ENCODE measurements around the gene KIF5C.
"Not testable (repeated sequence)": the region's sequence is repeated elsewhere in the genome, so short reads cannot be mapped to it uniquely, and the experiment has no call there.

KIF5C gene

DNA sequence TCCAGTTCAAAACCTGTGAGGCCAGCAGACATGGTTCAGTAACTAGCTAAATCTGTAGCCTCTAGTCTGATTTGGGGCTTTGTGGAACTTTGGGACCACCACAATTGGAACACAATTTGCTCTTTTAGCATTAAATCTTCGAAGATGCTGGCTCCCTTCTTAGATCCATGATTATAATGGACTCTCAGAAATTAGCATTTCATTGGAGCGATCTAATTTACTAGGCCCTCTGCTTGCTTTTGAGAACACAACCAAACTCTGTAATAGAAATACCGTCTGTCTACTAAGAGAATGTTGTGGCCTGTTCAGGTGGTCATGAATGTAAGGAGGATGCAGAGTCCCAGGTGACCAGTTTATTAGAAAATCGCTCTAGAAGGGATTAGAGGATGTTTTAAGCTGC lies 93.3 kb downstream of the KIF5C start:
- DNase-seq, result no peak

DNA sequence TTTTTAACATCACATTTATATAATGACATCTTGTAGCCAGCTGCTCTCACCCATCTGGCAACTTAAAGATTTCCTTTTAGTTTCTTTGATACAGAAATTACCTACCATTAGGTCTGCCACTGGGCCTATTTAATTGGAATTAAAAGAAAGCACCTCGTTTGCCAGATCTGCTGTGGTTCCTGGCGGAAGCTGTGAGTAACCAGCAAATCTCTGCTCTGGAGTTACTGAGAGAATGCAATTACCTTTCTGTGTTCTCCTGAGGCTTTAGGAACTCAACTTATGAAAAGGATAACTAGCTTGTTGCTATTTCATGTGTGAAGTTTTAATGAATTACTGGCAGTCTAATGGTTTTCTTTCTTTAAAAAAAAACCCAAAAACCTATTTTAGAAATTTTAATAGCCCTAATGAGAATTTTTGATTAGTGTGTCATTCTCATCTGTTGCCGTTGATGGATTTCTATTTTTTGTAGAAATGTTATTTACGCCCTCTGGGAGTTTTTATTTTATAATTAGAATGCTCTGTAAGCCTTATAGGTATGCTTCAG lies 93.8 kb downstream of the KIF5C start:
- no peak for DNase-seq

DNA sequence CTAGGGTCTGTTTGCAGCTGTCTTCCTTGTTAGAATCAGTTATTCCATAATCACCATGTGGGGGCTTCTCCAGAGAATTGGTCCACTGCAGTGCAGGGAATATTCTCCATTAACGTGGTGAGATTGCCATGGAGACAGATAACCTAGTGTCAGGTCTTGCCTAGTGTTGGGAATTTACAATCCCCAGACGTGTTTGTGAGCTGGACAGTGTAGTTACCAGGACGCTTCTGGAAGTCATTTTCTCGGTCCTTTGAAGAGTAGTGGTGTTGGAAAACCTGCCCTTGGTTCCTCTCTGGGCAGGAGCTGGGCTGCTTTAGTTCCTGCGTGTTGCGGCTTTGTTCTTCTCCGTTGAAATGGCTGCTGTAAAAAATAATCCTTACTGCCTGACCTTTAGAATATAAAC lies 94.6 kb downstream of the KIF5C start:
- no peak for DNase-seq

DNA sequence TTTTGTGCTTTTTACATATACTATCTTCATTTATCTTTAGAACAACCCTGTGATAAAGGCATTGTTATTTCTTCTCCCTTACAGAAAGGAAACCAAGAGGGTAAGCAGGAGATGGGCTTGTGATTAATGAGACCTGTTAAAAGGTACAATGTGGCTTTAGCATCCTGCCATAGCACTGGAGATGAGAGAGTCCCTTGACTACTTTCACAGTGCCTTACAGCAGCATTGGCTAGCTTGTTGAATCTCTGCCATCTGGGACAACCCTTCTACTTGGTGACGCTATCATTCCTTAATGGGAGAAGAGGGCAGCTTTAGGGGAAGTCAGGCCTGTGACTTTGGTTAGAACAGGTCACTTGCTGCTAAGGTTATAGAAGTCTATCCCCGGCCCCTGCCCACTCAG lies 95.4 kb downstream of the KIF5C start:
- DNase-seq, result no peak

DNA sequence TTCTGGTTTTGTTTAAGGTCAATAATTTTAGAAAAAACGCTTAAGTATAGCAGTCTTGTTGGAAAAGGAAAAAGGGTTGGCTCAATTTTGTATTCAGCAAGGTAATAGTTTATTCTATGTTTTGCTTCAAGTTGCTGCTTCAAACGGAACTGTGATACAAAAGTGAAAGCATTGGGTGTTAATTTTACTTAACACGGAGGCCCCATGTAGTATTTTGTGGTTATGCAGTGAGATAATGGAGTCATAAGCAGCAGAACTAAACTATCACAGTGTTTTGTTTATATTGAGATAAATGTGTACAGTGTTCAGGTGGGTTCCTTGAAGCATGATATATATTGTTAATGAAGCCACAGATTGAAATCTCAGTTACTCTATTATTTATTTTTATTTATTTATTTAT lies 96.5 kb downstream of the KIF5C start:
- DNase-seq, result peak in 1 of 2 donors; percentile 19

DNA sequence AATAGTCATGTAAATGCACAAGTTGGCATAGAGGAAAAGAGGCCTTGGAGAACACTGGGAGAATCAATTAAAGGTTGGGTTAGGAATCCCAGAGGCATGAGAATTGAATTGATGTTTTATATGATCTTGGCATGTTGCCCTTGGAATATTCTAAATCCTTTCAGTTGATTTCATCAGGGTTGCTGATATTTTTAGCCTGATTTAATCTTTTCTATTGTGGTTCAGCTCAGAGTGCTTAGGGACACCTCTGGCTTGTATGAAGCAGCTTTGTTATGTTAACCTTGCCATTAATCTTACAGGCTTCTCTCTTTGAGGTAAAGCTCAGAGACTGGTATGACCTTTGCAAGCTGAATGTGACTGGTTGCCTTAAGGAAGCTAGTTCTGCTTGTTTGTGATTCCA lies 99.1 kb downstream of the KIF5C start:
- DNase-seq, result no peak

DNA sequence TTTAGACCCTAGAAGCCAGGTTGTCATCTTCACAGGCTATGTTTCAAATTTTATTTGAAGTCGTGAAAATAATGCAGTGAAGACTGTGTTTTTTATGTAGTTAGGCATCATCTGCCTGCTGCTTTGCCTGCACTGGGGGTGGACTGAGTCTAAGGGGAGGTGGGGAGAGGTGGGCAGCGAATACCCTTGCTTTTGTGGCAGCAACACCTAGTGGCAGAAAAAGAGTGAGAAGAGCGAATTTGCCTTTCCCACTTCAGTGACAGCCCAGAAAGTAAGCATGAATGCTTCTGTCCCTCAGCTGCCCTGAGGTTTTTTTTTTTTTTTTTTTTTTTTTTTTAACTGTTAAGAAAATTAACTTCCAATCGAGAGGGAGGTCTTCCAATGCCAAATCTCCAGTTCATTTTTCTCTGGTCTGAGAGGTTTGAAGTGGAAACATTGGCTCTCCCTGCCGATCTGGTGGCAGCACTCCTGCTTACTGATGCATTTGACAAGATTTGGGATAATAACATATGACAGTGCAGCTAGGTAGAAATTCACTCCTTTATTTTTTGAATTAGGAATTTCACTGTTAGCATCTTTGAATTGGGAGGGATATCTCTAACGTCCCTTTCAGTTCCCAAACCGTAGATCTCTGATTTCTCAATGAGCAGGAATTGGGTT lies 103.1 kb downstream of the KIF5C start:
- no peak for DNase-seq

DNA sequence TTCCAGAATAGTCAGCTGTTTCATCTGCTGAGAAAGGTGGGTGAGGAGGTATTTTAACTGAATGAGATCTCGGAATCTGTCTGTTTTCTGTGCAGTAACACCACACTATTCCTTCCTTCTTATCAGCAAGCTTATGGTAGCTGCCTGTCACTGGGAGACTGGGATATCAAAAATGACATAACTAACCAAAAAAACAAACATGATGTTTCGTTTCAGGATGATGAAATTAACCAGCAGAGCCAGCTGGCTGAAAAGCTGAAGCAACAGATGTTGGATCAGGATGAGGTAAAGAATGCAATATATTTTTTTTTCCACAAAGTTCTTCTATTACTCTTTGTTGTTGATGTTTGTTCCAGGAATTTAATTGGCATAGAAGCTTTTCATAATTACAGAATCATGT lies 103.7 kb downstream of the KIF5C start:
- no peak for DNase-seq

DNA sequence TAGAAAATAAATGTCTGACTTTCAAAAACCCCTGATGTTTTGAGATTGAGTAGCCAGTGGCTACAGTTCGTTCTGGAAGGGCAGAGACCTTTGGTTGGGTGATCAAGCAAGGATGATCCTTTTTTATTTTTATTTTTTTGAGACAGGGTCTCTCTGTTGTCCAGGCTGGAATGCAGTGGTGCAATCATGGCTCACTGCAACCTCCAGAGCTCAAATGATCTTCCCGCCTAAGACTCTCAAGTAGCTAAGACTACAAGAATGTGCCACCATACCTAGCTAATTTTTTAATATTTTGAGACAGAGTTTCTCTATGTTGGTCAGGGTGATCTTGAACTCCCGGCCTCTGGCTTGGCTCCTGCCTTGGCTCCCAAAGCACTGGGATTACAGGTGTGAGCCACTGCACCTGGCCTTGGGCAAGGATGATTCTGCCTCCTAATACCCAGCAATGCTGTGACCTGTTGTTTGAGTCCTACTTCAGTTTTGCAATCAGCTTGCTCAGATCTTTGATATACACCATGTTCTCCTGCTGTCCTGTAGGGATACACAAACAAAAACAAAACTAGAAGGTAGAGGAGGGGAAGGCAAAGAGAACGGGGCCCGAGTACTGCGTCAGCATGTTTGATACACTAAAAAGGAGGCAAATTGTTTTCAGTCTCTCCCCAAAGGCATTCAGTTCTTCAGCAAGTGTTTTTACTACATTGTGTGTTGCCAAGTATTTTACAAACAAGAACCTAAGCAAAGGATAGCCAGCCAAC lies 104.3 kb downstream of the KIF5C start:
- DNase-seq, result no peak

DNA sequence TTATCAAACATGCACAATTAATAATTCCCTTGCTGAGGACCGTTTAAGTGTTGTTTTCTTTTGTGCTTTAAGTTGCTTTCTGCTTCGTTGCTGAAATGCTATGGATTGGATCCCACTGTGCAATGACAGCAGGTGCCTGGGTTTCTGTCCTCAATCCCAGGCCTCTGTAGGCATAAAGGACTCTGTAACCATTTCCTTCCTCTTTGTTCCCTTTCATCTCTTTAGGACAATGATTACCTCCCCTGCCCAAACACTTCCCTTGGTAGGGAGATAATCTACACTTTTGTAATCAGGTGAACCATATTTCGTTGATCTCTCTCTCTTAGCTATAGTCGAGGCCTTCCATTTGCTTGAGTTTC lies 104.9 kb downstream of the KIF5C start:
- no peak for DNase-seq

DNA sequence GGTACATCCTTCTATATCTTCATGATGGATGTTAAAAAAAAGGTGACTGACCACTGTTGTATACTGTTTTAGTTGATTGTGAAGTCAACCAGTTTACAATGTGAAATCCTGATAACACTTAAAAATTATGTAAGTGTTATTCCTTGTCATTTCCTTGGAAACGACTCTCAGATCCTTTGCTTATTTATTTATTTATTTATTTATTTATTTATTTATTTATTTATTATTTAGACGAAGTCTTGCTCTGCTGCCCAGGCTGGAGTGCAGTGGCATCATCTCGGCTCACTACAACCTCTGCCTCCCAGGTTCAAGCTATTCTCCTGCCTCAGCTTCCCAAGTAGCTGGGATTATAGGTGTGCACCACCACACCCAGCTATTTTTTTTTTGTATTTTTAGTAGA lies 105.5 kb downstream of the KIF5C start:
- DNase-seq, result not testable (repeated sequence)

DNA sequence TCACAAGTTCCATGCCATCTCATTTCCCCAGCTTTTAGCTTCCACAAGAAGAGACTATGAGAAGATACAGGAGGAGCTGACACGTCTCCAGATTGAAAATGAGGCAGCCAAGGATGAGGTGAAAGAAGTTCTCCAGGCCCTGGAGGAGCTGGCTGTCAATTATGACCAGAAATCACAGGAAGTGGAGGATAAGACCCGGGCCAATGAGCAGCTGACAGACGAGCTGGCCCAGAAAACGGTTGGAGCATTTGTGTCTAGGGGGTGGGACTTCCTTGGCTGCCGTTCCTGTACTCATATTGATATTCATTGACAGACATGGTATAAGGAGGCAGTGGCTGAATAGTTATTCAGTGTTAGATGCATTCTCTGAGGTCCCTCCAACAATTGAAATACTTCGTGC lies 106.3 kb downstream of the KIF5C start:
- DNase-seq, result no peak

DNA sequence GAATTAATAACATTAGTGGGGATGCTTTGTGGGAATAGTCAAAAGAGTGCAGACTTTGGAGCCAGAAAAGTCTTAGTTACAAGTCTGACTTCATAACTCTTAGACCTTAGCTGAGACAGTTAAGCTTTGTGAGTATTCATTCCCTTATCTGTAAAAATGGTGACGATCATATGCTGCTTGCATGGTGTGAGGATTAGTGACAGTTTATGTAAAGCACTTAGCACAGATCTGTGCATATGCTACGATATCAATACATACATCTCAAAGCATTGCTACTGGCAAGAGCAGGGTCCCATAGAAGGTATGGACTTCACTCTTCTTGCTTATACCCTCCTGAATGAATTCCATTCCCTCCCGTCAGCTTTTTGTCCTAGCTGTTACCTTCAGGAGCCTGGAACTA lies 106.8 kb downstream of the KIF5C start:
- DNase-seq, result no peak

DNA sequence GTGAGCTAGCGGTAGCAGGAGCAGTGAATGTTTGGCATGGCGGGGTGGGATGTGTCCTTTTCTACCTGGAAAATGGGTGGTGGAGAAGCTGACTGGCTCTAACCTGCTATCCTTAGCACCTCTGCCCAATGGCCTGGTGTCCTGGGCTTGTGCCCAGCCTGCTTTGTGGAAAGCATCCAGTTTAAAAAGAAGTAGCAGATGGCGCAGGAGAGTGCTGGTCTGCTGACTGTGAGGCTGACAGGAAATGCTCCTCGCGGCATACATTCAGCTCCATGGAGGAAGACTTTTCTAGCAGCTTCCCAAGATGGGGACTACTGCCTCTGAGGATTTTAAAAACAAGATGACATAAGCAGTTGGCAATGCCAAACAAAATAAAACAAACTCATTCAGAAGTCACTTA lies 107.3 kb downstream of the KIF5C start:
- DNase-seq, result no peak

DNA sequence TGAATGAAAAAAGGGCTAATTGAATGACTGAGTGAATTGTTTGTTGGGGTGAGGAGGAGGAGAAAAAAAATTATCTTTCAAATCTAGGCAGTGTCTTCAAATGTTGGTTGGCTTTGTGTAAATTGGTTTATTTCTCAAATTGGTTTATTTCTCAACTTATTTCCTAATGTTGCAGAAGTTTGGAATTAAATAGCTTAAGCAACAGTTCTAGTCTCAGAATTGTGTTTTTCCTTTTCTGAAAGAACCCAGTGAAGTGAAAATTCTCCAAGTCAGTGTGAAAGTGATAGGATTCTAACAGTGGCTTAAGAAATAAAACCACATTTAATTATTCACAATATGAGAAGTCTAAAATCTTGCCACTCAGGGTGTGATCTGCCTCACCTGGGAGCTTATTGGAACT lies 108.9 kb downstream of the KIF5C start:
- no peak for DNase-seq

DNA sequence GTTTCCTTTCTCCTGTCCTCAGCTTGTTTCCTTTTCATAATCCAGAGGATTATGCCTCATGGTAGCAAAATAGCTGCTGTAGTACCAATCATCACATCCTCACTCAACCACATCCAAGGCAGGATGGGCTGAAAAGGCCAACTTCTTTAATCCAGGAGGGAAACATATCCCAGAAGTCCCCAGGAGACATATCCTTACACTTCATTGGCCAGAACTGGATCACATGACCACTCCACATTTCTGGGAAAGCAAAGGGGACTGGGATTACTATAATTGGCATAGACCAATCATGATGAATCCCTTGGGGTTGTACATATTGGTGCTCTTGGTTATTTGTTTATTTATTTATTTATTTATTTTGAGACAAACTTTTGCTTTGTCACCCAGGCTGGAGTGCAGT lies 109.4 kb downstream of the KIF5C start:
- DNase-seq, result no peak

DNA sequence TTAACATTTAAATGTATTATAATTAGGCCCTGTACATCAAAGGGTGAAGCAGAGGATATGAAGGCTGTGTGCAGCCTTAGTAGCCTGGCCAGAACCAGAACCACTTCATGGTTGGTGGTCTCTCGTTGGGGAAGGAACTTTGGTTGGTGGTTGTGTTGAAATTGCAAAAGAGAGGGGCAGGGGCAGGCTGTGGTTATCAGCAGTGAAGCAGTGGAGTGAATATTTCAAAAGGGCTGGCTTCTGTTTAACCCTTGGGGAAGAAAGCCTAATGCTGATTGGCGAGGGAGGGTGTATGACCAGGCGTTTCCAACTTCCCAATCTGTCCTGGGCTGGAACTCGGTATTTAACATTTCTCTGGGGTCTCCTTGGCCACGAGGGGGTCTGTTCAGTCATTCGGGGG lies 112.3 kb downstream of the KIF5C start:
- no peak for DNase-seq

DNA sequence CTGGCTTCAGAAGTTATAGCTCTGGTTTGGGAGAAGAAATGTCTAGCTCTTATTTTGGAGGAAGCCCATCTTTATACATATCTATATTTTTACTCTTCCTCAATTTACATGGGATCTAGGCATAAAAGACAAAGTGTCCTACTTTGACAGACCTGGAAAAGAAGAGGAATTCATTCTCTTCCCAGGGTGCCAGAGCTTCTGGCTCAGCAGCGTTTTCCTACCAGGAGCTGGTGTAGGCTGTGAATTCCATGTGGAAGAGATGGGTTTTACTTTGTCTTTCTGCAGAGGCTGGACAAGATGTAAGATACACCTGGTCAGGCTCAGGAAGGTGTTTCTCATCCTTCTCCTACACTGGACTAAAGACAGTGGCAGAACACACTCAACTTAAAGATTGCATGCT lies 113.3 kb downstream of the KIF5C start:
- no peak for DNase-seq

DNA sequence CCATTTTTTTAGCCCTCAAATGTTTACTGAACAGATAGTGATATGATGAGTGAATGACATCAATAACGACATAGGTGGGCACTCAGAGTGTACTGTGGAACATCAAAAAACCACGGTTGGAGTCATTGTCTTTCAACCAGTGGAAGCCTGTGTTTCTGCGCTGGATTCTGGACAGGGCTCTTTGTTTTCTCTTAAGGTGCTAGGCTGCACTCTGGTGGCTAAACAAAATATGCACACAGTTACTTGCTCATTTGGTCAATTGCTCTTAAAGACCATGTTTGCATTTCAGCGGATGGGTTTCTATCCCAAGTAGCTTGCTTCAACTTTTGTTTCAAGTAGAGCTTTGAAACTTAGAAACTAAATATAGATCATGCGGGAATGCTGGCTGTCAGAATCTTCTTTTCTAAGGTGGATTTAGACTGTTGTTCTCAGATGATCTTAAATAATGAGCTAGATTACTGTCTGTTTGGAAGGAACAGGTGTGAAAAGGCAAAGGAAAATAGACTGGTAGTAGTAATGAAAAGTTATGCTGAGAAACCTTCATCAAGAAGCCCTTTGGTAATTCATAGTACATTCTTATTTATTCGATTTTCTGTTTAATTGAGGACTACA lies 115.0 kb downstream of the KIF5C start:
- peak in 1 of 2 donors; percentile 49 for DNase-seq

DNA sequence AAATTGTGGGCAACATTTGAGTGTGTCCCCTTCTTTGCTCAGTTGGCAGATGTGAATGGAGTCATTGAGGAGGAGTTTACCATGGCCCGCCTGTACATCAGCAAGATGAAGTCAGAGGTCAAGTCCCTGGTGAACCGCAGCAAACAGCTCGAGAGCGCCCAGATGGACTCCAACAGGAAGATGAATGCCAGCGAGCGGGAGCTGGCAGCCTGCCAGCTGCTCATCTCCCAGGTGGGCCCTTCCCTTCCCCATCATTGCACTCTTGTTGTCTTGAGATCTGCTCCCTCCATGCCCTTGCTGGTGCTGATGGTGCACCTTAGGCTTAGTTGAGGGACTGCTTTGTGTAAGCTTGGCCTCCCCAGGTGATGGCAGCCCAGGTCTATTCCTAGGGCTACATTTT lies 115.9 kb downstream of the KIF5C start:
- no peak for DNase-seq

DNA sequence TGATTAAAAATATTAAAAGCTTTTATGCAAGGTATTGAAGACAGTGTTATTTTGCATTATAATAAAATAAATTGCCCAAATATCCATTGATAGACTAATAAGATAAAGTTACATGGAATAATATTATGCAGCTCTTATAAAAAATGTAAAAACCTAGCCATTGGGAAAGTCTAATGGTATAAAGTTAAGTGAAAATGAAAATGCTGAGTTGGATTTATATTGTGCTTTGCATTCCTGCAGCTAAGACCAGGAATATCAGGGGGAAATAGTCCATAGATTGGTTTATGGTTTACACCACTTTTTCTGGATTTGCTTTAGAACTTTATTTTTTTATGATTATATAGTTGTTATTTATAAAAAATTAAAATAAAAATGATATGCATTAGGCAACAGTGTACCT lies 117.4 kb downstream of the KIF5C start:
- DNase-seq, result no peak

DNA sequence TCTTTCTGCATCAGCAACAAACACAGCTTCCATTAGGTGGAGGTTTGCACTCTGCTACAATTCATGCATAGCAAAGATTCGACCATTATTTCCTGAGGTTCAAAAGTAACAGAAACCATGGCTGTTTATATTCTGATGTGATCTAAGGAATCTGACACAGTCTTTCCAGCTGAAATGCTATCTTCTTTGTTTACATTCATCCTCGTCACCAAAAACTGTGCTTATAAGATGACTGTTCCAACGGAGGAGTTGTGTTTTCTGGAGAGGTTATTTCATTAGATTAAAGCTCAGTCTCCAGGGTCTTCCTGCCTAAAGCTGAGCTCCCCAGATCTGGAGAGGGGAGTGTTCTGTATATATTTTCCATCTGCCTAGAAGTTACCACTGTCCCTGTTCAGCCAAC lies 118.3 kb downstream of the KIF5C start:
- no peak for DNase-seq

DNA sequence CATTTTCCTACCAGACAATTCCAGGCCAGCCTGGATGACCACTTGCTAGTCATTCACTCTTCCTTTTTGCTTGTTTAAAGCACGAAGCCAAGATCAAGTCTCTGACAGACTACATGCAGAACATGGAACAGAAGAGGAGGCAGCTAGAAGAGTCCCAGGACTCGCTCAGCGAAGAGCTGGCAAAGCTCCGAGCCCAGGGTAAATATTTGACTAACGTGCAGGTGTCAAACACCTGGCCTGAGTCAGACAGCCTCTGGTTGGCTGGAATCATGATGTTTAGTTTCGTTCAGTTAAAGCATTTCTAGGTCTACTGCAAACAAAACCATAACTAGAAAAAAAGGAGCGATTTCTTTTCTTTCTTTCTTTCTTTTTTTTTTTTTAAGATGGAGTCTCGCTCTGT lies 119.3 kb downstream of the KIF5C start:
- no peak for DNase-seq

DNA sequence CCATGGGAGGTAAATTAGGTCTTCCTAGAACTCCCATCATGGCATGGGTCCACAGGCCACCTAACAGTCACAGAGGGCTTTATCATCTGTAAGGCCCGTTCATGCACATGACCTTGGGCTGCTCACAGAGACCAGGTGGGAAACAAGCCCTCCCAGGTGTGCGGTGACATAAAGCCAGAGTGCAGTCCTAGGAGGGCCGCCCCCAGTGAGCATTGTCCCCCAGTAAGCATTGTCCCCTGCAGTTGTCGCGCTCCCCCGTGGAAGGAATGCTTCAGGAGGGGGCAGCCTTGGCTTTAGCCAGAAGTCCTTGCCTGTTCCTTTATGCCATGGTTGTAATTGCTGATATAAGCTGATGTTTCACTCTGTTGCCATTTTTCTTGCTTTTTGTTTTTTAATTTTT lies 121.8 kb downstream of the KIF5C start:
- DNase-seq, result no peak
